Upper lobe of left lung (tissue), 4 donors: Measurements from ENCODE around the gene TAF9B.

Experiments
- CTCF ChIP-seq, 6 experiments: fragments of 450-650 bp in 4 of 6; fragments of 200-600 bp in 2 of 6; sonication (generic) in 2 of 6; IDR thresholded peaks; one replicate each; pipeline ENCODE4 v1.5.1; 2016 to 2019; ENCODE audit warnings: antibody characterized with exemption in 6 of 6
- EP300 ChIP-seq, 4 donors: sonication (generic); formaldehyde crosslinking; IDR thresholded peaks; one replicate each; pipeline ENCODE4 v1.5.1; 2017; ENCODE audit warnings: antibody characterized with exemption in 4 of 4, control low read depth in 2 of 4
- POLR2A ChIP-seq, 4 donors: fragments of 450-650 bp; IDR thresholded peaks; one replicate each; pipeline ENCODE4 v1.5.1; 2016 to 2017; ENCODE audit warnings: antibody characterized with exemption in 4 of 4, mild to moderate bottlenecking in 2 of 4
- POLR2AphosphoS5 ChIP-seq, 2 donors: sonication (generic); formaldehyde crosslinking; IDR thresholded peaks; one replicate each; pipeline ENCODE4 v1.5.1; 2017; ENCODE audit warnings: antibody characterized with exemption in 2 of 2

- TF ChIP-seq CTCF (IDR thresholded peaks at IDR 0.05) (no peak), POLR2AphosphoS5 (IDR thresholded peaks at IDR 0.05) (no peak), POLR2A (IDR thresholded peaks at IDR 0.05) (no peak), EP300 (IDR thresholded peaks at IDR 0.05) (no peak)
Measured at GRCh38 chrX:78109458-78109857, 30.0 kb downstream of the TAF9B start.
